Activated CD4-positive, alpha-beta T cell treated with anti-CD3 and anti-CD28 coated beads, Interleukin-2, amount 50 U/mL, for 16 hours (primary cell): ENCODE measurements around the gene LRRC56.

ENCODE experiments used
- DNase-seq: peaks from one replicate; pipeline ENCODE4 v3.0.0-alpha.2; 2020

LRRC56 gene

GRCh38 chr11:526192-526591 lies 11.1 kb upstream of the LRRC56 start:
- DNase-seq: no peak

DNA sequence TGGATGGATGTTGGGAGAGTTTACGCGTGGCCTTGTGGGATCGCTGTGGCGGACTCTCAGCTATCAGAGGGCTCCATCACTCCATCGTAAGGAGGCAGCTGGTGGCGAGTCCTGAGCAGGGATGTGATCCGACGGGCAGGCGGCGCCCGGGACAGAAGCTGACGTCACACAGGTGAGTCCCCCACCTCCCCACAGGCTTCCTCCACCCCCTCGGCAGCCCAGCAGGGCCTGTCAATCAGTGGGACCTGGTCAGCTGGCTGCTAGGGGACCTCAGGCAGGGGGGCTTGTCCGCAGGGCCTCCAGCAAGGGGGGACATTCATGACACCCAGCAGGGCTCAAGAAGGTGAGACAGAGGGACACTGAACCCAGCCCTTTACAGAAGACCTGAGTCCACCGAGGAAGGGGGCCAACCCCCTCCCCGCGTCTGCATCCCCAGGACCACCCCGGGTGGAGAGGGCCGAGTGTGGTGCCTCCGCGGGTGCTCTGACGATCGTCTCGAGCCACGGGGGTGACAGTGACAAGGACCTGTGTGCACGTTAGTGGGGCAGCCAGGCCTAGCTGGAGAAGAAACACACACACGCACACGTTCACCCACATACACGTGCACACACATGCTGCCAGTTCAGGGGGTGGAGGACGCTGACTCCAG lies 9.0 kb upstream of the LRRC56 start:
- no peak for DNase-seq

DNA sequence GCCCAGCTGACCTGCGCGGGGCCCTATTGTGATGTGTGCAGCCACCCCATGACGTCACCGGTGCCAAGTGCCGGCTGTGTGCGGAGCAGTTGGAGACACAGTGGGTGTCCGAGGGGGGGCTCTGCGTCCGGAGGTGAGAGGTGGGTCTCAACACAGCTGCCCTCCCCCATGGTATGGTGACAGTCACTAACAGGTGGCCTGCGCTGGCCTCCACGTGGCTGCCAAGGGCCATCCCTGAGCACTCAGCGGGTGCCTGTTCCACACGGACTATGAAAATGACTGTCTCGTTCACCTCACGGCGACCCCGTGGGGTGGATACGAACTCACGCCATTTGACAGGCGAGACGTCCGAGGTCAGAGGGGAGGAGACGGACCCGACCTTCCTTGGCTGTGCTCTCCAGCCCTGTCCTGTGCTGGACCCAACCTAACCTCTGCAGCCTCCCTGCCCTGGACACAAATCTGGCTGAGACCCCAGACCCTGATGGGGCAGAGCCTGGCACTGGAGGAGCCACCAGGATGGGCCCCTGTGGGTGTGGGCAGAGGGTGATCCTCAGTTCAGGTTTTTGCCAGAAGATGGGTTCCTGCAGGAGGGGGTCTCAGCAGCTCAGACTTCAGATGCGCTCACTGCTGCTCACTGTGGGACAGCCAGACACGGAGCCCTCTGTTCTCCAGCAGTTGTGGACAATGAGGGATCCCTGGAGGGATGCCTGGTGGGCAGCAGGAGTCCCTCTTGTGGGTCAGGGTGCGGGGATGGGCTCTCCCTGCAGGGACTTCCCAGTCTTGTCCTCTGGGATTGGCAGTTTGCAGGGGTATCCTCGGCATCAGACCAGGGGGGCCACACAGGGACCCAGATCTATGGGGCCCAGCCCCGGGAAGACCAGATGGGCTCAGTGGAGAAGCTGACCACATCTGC lies 8.3 kb upstream of the LRRC56 start:
- no peak for DNase-seq

GRCh38 chr11:529728-530411 lies 7.5 kb upstream of the LRRC56 start:
- DNase-seq: no peak

DNA sequence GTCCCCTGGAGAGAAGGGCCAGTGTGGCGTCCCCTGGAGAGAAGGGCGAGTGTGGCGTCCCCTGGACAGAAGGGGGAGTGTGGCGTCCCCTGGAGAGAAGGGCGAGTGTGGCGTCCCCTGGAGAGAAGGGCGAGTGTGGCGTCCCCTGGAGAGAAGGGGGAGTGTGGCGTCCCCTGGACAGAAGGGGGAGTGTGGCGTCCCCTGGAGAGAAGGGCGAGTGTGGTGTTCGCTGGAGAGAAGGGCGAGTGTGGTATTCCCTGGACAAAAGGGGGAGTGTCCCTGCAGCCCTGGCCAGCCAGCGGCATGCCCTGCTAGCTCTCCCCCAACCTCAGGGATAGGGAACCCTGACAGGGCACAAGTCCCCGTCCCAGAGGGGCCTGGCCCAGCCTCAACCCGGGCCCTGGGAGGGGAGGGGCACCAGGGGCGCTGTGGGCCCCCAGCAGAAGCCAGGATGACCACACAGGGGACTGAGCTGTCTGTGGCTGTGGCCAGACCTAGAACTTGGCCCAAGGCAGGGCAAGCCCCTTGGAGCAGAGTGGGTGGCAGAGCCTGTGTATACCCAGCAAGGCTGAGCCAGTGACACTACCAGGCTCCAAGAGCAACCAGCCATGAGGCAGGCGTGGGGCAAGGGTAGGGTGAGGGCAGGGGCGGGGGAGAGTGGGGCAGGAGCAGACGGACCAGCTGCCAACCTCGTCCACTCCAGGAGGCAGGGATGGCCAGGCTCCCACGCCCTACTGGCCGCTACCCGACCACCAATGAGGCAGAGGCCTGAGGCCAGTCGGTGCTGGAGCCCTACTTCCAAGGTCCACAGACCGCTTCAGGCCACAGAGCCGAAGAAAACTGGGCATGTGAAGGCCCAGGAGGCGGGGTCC lies 6.1 kb upstream of the LRRC56 start:
- DNase-seq: no peak

- no peak for DNase-seq
These were observed 5.3 kb upstream of the LRRC56 start for GRCh38 chr11:531919-532526.

- DNase-seq: no peak
These were observed 4.8 kb upstream of the LRRC56 start for GRCh38 chr11:532527-532985.

GRCh38 chr11:532986-533585 lies 4.2 kb upstream of the LRRC56 start:
- DNase-seq: no peak

DNA sequence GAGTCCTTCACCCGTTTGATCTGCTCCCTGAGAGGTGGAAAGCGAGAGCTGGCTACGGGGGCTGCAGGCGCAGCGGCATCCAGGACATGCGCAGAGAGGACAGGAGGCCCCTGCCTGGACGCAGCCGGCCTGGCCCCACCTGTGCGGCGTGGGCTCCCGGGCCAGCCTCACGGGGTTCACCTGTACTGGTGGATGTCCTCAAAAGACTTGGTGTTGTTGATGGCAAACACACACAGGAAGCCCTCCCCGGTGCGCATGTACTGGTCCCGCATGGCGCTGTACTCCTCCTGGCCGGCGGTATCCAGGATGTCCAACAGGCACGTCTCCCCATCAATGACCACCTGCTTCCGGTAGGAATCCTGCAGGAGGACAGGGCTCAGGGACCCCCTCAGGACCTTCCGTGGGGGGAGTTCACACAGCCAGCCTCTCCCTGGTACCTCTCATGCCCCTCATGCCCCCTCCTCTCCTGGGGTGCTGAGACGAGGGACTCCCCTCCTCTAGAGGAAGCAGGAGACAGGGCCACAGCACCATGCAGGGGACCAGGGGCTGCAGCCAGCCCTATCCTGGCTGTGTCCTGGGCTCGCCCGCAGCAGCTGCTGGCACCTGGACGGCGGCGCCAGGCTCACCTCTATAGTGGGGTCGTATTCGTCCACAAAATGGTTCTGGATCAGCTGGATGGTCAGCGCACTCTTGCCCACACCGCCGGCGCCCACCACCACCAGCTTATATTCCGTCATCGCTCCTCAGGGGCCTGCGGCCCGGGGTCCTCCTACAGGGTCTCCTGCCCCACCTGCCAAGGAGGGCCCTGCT lies 3.5 kb upstream of the LRRC56 start:
- no peak for DNase-seq

DNA sequence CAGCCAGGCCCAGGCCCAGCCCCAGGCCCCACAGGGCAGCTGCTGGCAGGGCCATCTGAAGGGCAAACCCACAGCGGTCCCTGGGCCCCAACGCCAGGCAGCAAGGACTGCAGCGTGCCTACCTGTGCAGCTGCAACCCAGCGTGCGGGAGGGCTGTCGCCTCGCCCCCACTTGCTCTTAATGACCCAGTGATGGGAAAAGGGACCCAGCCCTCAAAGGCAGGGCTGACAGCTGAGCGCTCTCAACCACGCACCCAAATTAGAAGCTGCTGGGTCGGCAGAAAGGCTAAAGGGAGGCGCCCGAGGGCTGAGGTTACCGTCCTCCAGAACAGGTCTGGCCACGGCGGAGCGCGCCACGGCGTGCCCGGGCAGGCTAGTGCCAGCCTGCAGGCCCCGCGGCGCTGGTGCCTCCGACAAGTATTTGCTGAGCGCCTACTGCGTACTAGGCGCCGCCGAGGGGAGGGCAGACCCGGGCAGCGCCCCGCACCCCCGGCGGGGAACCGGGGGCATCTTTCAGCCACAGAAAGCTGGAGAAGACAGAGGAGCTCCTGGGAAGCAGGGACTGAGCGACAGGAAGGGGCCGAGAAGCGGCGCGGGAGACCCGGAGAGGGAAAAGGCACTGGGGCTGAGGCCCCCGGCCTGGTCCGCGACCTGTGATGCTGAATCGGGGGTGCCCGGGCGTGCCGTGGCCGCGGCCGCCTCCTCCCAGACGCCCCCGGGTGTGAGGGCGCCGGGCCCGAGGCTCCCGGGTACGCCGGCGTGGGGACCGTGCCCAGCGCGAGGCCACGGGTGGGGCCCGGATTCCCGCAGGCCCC lies 2.7 kb upstream of the LRRC56 start:
- peak; percentile 45 for DNase-seq

GRCh38 chr11:535210-535518 lies 2.2 kb upstream of the LRRC56 start:
- no peak for DNase-seq

- peak; percentile 94 for DNase-seq
These were observed 1.5 kb upstream of the LRRC56 start, which contains the start of gene HRAS for GRCh38 chr11:535519-536454. HRAS (minus strand) TSS chr11:535576.

DNA sequence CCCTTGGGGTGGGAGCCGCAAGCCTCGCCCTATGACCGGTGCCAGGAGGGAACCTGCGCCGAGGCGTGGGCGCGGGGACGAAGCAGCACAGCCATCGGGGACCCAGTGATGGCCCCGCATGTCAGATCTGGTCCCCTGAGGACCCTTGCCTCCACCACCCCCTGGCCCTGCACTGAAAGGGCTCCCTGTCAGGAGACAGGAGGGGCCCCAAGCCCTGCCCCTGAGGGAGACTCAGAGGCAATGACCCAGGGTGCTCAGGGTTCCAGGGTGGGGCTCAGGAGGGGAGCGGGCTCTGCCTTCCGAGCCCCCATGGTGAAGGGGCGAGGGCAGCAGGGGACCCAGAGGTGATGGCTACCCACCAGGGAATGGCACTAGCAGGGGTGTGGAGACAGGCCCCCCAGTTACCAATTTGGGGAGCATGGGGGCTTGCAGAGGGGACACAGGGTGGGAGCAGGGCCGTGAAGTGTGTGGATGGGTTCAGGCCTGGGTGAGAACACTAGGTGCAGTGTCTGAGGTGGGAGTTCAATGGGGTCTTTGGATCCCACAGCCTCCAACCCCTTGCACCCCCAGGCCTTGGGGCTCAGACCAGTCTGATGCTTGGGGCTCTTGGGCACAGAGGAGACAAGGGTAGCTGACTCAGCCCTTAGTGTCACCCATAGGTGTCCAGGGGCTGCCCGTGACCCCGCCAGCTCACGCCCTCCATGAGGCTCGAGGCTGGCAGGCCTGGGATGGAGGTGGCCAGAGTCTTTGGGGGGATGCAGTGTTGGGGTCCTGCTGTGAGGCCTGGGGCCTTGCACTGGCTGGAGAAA lies 499 bp downstream of the LRRC56 start:
- no peak for DNase-seq

GRCh38 chr11:538431-539051 lies 1.2 kb downstream of the LRRC56 start:
- DNase-seq: no peak

DNA sequence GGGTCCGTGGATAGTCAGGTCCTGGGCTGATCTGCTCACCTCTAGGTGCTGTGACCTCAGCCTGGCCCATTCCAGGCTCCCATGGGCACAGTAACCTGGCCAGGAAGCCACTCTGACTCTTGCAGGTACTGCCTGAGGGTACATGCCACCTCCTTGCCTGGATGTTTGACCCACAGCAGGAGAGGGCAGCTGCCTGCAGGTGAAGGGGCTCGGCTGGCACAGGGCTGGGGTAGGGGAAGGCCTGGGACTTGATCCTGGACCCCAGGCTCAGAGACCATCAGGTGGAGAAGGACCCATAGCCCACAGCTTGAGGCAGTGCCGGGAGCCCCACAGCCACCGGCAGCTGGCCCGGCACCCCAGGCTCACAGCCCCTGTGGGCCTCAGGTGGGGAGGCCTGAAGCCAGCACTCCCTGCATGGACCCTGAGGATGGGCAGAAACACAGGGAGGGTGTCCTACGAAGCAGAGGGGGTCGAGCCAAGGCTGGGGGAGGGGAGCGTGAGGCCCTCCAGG lies 2.7 kb downstream of the LRRC56 start:
- no peak for DNase-seq

DNA sequence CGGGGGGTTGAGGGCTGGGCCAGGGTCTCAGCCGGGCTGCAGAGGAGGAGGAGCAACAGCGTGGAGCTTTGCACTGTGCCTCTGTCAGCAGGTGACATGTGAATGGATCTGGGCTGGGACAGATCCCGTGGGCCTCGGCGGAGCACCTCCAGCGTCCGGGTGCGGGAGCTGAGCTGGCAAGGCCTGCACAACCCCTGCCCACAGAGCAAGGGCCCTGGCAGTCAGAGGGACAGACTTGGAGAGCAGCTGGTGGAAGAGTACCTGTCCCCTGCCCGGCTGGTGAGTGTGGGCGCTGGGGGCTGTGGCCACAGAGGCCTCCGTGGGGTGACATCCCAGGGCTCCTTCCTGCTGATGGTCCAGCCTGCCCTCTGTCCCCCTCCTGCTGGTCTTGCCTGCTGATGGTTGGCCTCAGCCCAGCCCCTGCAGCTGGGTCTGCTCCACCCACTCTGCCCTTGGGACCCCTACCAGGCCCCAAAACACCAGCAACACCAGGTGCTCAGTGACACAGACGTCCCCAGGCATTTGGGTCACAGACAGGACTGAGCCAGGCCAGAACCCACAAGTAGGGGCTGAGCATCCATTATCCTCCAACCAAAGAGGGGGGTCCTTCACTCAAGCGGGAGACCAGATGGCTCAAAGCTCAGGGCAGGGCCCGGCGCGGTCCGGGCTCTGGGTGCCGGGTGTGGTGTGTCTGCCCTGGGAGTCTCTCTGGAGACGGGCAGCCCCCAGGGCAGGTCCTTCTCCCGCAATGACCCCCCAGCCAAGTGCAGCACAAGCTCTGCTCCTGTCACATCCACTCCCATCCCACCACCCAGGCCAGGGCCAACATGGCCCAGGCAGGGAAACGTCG lies 3.5 kb downstream of the LRRC56 start:
- DNase-seq: no peak
